AG04450 (cell line): ENCODE results near the gene CFAP20DC. TPM values are rescaled to one million over a fixed set of nuclear protein-coding genes. Genes with fewer than 3 reads are reported as not detected.

Experiments used
- CTCF ChIA-PET: fragments of 300-600, 350-600 bp; formaldehyde crosslinking; extraction: SDS; loops from one replicate; lab custom pipeline; 2022; ENCODE audit warnings: antibody characterized with exemption, inconsistent platforms; lab: Charles Lee
- POLR2A ChIA-PET: fragments of 350-600 bp; formaldehyde crosslinking; extraction: SDS; loops from one replicate; lab custom pipeline; 2021; ENCODE audit warnings: antibody characterized with exemption, inconsistent platforms; lab: Yijun Ruan, JAX
- DNase-seq: peaks from one replicate; pipeline ENCODE4 v3.0.0-alpha.2; 2011; ENCODE audit warnings: low read depth, low spot score
- H3K27ac ChIP-seq: one replicate; pipeline ENCODE4 v1.5.1; 2012; ENCODE audit warnings: low read depth, low read length, control low read depth
- H3K27me3 ChIP-seq: one replicate; pipeline ENCODE4 v1.6.0; 2012; ENCODE audit warnings: low read length; ENCODE audit not compliant: control insufficient read depth, insufficient read depth
- H3K4me3 ChIP-seq: 2 replicates; pipeline ENCODE4 v1.5.1; 2011; ENCODE audit warnings: mild to moderate bottlenecking, low read depth, low read length, control low read depth
- H3K9me3 ChIP-seq: 2 replicates; pipeline ENCODE4 v1.5.1; 2012; ENCODE audit warnings: low read length; ENCODE audit not compliant: control insufficient read depth, insufficient read depth
- CTCF ChIP-seq: IDR thresholded peaks from 2 replicates; pipeline ENCODE4 v1.5.1; 2011; ENCODE audit warnings: low read depth, low read length, control low read depth, inconsistent platforms
- polyA plus RNA-seq: library from polyadenylated mRNA; depleted of rRNA; stranded (reverse); fragments of >200 nt; gene quantifications from 2 replicates; pipeline ENCODE4 v1.2.3, GENCODE V29; 2011

CFAP20DC gene
- polyA plus RNA-seq, 1 experiment, result 3.5 TPM

DNA sequence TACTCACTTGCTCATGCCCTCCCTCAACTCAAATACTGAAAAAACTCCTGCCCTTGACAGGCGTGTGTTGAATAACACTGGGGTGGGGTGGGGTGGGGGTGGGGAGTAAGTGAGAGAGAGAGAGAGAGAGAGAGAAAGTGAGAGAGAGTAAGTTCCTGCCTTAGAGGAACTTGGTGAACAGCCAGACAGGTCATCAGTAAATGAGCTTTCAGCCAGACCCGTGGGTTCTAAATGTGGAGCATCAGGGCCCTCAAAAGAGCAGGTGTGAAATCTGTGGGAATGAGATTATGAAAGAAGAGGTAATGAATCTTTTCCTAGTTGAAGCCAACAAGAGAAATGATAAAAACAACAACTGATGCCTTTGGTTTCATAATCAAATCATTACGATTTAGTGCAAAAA, 248.9 kb downstream of the CFAP20DC start:
- CTCF ChIA-PET, result interaction anchor here (0.6 kb wide), 1 partner anchor 142 kb away, joined by 3 read pairs; no protein-coding TSS in a partner anchor
- Histone ChIP-seq H3K9me3 (no peaks in the 10 kb centered on the region), H3K27me3 (no peaks in the 10 kb centered on the region), H3K4me3 (no peak overlapping the region), H3K27ac (no peak overlapping the region)
- no peak for DNase-seq
- TF ChIP-seq CTCF, result no peak
- POLR2A ChIA-PET, result no interaction called here

- H3K27ac ChIP-seq, result no peak overlapping the region
- CTCF ChIA-PET, result interaction anchor here (1.4 kb wide), 1 partner anchor 24 kb away, joined by 3 read pairs; no protein-coding TSS in a partner anchor
- H3K27me3 ChIP-seq, result no peaks in the 10 kb centered on the region
- TF ChIP-seq CTCF, result no peak
- no peak for DNase-seq
- H3K9me3 ChIP-seq, result no peaks in the 10 kb centered on the region
- POLR2A ChIA-PET, result no interaction called here
- H3K4me3 ChIP-seq, result no peak overlapping the region
Observed at GRCh38 chr3:58800032-58800431, 249.8 kb downstream of the CFAP20DC start.

DNA sequence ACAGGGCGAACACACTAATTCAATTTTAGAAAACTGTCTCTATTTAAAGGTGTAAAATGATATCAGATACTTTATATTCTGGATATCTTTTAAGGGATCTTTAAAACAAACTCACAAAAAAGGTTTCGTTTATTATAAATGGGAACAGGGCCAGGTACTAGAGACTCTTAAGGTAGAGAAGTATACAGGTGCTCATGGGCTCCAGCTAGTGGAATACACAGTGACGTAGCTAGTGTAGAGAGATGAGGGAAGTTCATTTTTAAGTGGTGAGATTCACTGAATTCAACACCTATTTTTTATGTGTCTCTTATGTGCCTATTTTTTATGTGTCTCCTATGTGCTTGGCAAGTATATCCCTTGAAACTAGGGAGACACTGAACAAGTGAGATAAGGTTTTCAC, 250.6 kb downstream of the CFAP20DC start:
- no peak for DNase-seq
- CTCF ChIA-PET, result interaction anchor here (1.4 kb wide), 1 partner anchor 25 kb away, joined by 3 read pairs; no protein-coding TSS in a partner anchor
- H3K4me3 ChIP-seq, result no peak overlapping the region
- no peaks in the 10 kb centered on the region for H3K27me3 ChIP-seq
- no peak for TF ChIP-seq CTCF
- no peaks in the 10 kb centered on the region for H3K9me3 ChIP-seq
- POLR2A ChIA-PET, result no interaction called here
- no peak overlapping the region for H3K27ac ChIP-seq

DNA sequence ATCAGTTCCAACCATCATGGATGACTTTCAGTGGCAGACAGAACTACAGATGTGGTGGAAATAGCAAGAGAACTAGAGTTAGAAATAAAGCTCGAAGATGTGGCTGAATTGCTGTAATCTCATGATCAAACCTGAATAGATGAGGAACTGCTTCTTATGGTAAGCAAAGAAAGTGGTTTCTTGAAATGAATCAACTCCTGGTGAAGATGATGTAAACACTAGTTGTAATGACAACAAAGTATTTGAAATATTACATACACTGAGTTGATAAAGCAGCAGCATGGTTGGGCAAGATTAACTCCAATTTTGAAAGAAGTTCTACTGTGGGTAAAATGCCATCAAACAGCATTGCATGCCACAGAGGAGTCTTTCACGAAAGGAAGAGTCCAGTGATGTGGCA, 251.5 kb downstream of the CFAP20DC start:
- DNase-seq, result no peak
- POLR2A ChIA-PET, result no interaction called here
- no peaks in the 10 kb centered on the region for H3K9me3 ChIP-seq
- no peaks in the 10 kb centered on the region for H3K27me3 ChIP-seq
- H3K4me3 ChIP-seq, result no peak overlapping the region
- no peak overlapping the region for H3K27ac ChIP-seq
- CTCF ChIA-PET, result no interaction called here
- TF ChIP-seq CTCF, result no peak

DNA sequence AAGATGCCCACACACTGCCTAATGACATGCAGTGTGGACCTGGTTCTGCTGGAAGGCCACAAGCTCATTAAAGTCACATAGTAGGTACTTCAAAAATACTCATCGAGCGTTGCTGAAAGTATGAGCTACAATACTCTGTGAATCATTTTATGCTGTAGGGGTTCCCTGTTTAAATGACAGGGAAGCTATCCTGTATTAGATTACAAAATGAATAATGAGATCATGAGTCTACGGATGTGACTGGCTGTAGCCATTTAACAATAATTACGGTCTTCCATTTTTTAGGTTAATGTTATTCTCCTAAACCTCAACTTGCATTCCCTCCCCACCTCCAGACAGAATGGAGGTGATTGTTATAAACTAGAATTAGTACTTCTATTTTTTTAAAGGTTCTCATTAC, 255.1 kb downstream of the CFAP20DC start:
- H3K27me3 ChIP-seq, result no peaks in the 10 kb centered on the region
- CTCF ChIA-PET, result no interaction called here
- POLR2A ChIA-PET, result no interaction called here
- H3K27ac ChIP-seq, result no peak overlapping the region
- H3K9me3 ChIP-seq, result no peaks in the 10 kb centered on the region
- DNase-seq, result no peak
- no peak overlapping the region for H3K4me3 ChIP-seq
- TF ChIP-seq CTCF, result no peak
